Stomach (tissue), 4 donors: ENCODE results near the gene HSD17B2.

Experiments
- CTCF ChIP-seq, 7 experiments: fragments of 450-650 bp in 4 of 7; fragments of 200-600 bp in 3 of 7; sonication (generic) in 3 of 7; IDR thresholded peaks; one replicate each; pipeline ENCODE4 v1.5.1; 2016 to 2019; ENCODE audit warnings: antibody characterized with exemption in 7 of 7, control low read depth in 2 of 7, mild to moderate bottlenecking in 1 of 7
- POLR2A ChIP-seq, 4 donors: fragments of 450-650 bp; IDR thresholded peaks; one replicate each; pipeline ENCODE4 v1.6.1; 2016; ENCODE audit warnings: antibody characterized with exemption in 4 of 4, control low read depth in 2 of 4, mild to moderate bottlenecking in 1 of 4, moderate library complexity in 1 of 4
- POLR2AphosphoS5 ChIP-seq, 3 donors: sonication (generic); formaldehyde crosslinking; IDR thresholded peaks; one replicate each; pipeline ENCODE4 v1.6.1; 2016; ENCODE audit warnings: antibody characterized with exemption in 3 of 3

- no peak for TF ChIP-seq POLR2AphosphoS5 (IDR thresholded peaks at IDR 0.05)
- no peak for TF ChIP-seq CTCF (IDR thresholded peaks at IDR 0.05)
- no peak for TF ChIP-seq POLR2A (IDR thresholded peaks at IDR 0.05)
Observed at GRCh38 chr16:82079892-82080291, 44.8 kb downstream of the HSD17B2 start.
